Activated CD8-positive, alpha-beta memory T cell treated with anti-CD3 and anti-CD28 coated beads, Interleukin-2, amount 50 U/mL, for 4 hours (primary cell): ENCODE data around the gene GSE1.

ENCODE experiments used
- DNase-seq: peaks from one replicate; pipeline ENCODE4 v3.0.0-alpha.2; 2020

Gene GSE1

DNA sequence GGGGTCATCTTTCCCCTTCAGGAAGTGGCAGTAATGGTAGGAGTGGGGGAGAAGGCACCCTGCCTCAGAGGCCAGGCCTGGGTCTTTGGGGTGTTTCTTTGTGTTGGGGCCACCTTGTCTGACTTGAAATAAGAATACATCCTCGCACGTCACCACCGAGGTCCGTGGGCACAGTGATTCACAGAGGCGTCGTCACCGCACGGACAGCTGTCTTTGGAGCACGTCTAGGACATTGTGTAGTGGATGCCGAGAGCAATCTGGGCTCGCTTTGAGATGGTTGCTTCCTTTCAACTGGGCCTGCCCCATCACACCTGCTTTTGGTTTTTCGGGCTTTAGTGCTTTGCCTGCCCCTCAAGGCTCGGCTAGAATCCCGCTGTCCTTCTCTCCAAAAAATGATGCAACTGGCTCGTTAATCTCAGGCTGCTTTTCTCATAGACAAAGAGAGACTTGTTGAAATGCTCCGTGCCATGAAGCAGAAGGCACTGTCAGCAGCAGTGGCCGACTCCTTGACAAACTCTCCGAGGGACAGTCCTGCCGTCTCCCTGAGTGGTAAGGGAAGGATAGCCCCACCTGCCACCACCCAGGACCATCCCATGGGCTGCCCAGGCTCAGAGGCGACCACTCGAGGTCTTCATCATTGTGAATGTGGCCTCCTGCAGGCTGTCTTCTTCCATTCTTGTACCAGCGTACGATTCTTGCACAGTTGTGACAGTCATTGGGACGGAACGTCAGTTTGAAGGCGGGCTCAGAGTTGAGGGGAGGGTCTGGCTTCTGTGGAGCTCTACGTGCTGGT, 51.7 kb downstream of the GSE1 start:
- DNase-seq: no peak

DNA sequence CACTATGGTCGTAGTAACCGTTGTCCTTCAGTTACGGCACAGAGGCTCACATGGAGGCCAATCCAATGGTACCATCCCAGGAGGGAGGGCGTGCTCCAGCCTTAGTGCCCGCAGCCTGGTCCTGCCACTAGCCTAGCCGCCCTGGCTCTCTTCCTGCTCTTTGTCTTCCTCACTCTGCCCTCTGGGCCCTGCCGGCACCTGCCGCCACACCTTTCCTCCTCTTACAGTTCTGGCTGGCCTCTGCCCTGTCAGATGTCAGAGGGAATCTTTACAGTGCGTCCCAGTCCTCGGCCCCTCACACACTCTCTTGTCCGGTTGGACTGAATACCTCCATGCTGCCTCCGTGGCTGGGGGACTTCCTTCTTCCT, 52.2 kb downstream of the GSE1 start:
- DNase-seq: no peak

DNA sequence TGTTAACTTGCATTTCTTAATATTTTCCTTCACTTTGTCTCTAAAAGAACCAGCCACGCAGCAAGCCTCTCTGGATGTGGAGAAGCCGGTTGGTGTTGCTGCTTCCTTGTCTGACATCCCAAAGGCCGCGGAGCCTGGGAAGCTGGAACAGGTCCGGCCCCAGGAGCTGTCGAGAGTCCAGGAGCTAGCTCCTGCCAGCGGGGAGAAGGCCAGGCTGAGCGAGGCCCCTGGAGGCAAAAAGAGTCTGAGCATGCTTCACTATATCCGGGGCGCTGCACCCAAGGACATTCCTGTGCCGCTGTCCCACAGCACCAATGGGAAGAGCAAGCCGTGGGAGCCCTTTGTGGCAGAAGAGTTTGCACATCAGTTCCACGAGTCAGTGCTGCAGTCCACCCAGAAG, 52.8 kb downstream of the GSE1 start:
- no peak for DNase-seq

DNA sequence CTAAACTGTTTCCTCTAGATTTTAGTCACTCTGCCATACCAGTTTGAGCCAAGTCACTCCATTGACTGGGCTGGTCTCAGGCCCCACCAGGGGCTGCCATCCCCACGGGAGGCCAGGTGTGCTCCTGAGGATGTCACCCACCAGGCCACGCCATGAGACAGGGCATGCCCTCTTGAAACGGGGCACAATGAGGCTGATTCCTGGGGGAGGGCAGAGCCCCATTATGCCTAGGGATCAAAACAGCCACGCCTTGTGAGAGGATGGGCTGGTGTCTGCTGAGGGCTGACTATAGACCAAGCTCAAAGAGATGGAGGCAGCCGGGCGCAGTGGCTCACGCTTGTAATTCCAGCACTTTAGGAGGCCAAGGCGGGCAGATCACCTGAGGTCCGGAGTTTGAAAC, 54.1 kb downstream of the GSE1 start:
- no peak for DNase-seq

DNA sequence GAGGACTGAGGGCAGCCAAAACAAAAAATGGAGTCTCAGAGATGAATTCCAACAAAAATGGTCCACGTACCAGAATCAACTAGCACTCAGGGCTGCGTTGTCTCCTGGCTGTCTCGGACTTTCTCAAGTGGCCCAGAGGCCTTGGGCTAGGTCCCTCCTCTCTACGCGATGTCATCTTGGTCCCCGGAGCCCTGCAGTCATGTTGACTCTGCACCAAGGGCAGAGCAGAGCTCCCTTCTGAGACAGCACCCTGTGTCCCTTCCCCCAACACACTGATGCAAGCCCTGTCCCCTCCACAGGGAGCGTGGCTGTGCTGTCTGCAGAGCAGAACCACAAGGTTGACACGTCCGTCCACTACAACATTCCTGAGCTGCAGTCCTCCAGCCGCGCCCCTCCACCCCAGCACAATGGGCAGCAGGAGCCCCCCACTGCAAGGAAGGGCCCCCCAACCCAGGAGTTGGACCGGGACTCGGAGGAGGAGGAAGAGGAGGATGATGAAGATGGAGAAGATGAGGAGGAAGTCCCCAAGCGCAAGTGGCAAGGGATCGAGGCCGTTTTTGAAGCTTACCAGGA, 54.8 kb downstream of the GSE1 start:
- no peak for DNase-seq

DNA sequence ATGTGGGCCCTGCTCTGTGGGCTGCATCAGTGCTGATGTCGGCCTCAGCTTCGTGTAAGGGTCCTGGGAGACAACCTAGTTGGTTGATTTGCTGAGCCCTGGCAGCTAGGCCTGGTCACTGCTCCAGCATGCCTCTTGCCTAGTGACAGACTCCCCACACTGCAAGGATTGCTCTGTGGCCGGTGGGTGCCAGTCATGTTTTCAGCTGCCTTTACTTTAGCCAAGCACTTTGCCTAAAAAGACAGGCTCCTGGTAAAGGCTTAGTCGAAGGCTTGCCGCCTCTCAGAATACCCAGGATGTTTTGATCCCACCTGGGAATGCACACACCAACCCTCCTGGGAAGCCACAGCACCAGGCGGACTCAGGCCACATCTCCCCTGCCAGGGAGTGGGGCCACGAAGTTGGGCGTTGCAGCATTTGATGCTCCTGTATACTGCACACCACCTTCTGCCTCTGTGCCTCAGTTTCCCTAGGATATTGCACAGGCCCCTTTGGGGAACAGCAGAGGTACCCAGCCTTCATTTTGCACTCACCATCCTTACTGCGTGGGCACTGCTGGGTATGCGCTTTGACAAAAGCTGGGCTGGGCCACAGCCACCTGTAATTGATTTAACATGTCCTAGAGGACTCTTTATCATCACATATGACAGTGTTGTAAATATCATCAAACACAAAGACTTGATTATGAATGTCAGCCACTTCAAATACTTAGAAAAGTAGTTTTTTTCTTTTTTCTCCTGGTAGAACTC, 55.7 kb downstream of the GSE1 start:
- DNase-seq: no peak

DNA sequence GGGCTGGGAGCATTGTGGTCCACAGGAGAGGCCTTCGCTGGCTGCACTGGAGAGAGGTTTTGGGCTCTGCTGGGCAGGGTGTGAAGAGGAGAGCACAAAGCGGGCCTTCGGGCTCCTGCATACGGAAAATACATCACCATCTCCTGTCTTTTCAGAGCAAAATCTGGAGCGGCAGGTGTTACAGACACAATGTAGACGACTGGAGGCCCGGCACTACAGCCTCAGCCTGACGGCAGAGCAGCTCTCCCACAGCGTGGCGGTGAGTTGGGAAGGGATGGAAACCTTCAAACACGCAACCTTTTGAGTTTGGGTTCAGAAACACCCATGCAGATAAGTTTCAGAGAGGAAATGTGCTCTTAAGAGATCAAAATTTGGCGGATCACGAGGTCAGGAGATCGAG, 57.7 kb downstream of the GSE1 start:
- no peak for DNase-seq

DNA sequence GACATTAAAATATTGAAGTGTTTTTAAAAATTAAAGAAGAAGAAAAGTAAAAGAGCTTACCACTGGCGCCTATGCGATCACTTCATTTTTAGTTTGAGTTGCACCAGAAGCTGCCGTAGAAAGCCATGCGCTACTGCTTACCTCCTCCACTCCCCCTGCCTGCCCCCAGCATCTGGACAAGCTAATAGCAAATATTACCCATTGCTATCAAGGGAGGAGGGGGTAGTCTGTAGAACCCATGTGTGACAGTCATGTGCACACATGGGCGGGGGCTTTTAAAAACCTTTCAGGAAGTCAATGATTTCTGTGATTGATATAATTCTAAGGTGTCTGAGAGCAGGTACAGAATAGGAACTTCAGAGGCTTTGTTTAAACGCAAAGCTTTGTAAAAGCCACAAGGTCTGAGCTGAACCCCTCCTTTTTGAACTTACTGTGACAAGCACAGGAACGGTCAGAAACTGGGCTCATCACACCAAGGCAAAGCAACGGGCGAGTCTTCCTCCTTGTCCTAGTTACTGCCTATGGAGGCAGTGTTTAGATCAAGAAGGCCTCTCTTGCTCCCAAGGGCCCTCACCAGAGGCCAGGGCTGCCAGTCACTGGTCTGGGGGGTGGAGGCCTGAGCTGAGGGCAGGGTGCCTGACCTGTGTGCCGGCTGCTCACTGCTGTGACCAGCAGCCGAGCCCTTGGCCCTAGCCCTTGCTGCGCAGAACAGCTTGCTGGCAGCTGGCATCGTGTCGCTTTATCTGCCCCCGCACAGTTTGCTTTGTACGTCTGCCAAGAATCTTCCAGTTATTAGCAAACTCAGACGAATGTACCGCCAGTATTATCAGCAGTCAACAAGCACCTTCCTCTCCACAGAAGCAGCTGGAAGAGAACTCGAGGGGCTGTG, 60.7 kb downstream of the GSE1 start:
- no peak for DNase-seq

DNA sequence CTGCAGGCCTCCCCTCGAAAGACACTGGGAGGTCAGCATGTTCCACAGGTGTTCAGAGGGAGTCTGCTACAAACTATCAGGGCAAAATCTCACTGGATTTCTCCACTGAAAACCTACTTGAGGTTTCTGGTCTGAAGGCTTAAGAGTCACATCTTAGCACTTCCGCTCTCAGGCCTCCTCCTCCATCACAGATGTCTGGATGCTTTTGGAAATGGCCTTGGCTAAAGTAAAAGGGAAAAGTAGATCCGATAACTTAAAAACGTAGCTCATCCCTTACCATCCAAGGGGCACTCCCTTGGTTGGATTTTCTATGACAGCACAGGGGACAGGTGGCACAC, 61.3 kb downstream of the GSE1 start:
- DNase-seq: no peak

DNA sequence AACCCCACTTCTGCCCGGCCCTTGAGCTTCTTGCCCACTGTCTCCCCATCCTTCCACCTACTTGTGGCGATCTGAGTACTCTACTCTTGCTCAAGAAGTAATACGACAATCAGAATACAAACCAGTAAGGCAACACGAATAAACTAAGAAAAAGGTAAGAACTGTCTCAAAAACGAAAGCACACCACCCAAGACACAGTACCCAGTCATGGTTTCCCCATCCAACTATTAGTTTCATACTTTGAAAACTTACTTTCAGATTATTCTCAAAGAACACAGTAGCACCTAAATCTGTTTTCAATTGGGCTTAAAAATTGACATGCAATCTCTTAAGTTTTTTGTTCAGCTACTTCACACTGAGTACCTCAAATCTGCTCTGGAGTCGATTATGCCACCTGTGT, 61.7 kb downstream of the GSE1 start:
- DNase-seq: no peak

DNA sequence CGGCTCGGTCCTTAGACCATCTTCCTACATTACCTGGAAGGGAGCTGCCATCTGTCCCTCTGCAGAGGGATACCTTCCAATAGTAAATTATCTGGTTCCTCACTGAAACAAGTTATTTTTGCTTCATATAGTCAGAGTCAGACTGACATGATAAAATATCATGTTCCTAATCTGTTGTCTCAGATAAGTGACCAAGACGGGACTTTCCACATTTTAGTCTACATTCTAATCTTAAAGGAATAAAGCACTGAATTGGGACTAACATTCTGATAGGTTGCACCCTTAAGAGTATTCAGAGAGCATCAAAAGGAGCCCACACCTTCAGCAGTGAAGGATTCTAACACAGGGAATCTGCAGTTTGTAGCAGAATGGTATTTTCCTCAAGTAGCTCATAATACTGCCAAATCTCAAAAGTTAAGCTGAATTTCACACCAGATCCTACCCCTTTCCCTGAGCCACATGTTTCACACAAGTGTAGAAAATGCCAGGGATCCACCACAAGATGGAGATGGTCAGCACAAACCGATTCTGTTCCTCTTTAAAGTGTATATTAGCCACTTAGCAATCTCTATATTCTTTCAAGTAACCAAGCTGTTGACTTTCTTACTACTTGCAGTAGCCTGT, 62.2 kb downstream of the GSE1 start:
- DNase-seq: no peak

DNA sequence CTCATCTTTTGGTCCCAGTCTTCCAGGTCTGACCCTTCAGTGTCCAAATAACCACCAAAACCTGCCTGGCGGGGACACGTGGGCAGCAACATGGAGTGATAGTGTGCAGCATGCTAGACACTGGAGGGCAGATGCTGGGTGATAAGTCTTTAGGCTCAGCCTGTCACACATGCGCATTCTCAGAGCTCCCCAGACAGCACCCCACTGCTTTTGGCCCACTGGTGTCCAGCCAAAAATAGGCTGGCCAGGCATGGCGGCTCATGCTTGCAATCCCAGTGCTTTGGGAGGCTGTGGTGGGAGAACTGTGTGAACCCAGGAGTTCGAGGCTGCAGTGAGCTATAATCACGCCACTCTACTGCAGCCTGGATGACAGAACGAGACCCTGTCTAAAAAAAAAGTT, 63.3 kb downstream of the GSE1 start:
- DNase-seq: no peak

DNA sequence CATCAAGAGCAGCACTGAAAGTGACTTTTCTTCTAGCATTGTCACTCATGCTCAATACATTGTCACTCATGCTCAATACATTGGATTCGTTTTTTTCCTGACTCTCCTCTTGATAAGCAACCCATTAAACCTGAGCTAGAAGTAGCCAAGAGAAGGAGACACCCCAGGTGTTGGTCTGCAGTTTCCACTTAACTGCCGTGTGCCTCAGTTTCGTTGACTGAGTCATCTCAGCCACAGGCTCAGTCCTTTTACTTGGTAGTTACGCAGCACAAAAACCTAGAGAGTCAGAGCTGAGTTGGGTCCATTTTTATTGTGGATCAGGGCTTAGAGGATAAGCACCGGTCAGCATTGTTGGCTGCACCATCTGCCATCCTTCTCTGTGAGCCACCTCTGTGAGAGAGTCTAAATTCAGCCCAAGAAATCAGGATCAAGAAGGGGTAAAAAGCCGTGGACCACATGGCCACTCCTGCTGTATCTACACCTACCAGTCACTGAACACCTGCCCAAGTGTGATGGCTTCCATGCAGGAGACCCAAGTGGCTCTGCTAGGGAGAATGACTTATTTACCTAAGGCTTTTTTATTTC, 64.4 kb downstream of the GSE1 start:
- no peak for DNase-seq

DNA sequence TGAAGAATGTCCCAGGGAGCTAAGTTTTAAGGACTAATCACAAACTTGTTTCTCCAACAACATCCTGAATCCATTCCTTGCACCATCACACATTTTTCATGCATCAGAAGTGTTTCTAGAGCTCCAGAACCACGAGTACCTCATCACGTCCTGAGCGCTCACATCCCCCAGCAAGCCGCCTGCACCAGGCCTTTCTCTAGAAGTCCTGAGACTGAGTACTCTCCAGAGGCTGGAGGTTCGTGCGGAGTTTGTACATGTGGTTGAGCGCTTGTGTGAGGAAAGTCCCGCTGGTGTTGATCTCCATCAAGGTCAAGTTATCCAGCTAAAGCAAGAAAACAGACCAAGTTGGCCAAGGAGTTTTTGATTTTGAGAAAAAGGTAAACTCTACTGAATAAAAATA, 64.9 kb downstream of the GSE1 start:
- DNase-seq: no peak

DNA sequence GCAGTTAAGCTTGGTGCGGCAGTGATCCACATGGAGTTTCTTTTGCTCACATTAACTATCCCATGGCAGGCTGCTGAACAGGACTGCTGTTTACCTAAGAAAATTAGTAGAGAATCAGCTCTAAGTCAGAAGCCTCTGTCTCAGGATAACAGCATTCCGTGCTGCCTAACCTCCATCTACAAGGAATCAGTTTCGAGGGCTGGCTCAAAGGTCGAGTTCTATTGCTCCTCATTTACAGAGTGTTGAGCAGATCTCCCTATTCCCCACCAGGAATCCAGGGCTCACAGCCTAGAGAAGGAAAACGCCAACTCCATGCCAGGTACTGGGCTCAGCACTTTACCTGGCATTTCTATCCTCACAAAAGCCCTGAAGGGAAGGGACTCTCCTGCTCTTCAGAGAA, 65.7 kb downstream of the GSE1 start:
- DNase-seq: no peak

DNA sequence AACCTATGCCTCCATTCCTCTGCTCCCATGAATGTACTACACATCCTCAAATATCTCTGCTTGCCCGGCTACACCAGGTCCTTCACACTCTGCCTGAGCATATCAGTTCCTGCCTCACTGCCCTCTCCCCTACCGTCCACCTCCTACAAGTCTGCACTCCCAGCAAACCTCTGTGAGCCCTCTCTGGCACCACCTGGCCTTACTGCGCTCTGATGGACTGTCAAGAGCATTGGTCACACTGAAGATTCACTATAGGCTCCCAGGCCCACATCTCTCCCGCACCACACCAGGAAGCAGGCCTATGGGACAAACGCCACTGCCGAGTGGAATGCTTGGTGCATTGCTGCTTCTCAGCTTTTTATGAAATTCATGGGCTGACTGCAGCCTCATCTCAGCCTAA, 66.7 kb downstream of the GSE1 start:
- DNase-seq: no peak

DNA sequence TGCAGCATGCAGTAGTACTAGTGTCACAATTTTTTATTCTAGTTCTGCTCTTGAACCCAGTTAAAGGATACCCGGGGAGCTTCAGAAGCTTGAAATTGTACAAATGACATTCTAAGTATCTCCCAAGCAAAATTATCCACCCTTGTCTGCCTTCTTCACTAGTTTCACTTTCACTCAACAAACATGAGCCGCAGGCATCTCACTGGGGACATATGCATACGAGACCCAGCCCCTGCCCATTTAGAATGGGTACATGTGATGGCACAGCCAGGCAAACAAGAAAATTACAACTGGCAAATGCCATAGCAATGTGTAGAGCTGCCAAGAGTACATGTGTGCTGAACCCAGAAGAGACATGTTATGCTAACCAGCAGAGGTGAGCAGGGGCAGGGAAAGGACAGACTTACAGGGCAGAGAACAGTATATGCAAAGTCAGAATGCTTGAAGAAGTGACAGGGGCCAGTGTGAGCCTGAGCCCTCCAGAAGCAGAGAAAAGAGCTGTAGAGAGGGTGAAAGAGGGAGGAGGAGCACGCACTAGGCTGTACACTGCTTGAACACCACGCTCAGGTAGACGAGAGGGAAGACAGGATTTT, 67.3 kb downstream of the GSE1 start:
- no peak for DNase-seq

DNA sequence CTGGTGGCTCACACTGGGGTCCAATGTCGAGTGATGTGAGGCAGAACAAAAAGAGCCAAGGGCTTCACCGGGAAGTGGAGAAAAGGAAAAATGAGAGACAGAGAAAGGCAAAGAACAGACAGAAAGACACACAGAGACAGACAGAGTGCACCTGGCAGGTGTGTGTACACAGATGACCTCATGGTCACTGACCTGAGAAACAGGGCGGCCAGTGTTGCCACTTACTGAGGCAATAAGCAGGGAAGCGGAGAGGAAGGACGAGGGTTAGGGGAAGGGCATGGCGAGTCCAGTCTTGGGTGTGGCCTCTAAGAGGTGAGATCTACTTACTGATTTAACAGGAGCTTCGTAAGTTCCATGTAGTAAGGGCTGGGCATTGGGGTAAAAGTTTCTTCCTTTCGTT, 68.1 kb downstream of the GSE1 start:
- DNase-seq: no peak

DNA sequence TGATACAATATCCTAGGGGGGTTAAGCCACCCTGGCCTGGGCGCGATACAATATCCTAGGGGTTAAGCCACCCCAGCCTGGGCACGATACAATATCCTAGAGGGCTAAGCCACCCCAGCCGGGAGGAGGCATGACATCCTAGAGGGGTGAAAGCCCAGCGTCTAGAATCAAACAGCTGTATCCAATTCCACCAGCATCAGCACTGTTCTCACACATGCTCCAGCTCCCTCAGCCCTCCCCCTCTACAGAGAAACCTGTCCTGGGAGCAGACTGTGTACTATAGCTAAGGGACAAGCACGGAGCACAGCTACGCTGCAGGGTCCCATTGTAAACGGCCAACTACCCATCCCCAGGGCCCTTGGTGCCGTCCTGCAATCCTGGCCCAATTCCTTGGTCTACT, 69.4 kb downstream of the GSE1 start:
- DNase-seq: no peak

DNA sequence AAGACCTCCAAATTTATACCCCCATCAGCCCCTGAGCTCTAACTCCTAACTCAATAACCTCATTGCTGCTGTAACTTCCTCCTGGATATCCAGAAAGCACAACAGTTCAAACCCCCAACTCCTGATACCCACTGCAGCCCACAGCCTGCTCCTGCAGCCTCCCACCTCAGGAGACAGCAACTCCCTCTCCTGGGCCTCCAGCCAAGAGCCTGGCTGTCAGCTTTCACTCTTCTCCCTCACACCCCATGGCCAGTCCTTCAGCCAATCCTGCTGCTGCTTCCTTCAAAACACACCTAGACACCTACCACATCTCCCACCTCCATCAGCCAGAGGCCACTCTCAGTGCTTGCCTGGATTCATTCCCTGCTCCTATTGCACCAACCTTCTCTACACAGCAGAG, 70.2 kb downstream of the GSE1 start:
- no peak for DNase-seq

DNA sequence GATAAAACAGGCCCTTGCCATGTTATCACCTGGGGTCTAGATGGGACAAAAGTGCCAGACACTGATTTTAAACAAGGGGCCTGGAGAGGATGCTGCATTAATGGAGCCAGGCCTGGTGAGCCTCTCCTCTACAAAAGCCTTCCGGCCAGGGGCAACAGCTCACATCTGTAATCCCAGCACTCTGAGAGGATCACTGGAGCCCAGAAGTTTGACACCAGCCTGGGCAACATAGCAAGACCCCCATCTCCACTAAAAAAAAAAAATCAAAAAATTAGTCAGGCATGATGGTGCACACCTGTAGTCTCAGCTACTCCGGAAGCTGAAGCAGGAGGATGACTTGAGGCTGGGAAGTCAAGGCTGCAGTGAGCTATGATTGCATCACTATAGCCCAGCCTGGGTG, 72.1 kb downstream of the GSE1 start:
- DNase-seq: no peak

DNA sequence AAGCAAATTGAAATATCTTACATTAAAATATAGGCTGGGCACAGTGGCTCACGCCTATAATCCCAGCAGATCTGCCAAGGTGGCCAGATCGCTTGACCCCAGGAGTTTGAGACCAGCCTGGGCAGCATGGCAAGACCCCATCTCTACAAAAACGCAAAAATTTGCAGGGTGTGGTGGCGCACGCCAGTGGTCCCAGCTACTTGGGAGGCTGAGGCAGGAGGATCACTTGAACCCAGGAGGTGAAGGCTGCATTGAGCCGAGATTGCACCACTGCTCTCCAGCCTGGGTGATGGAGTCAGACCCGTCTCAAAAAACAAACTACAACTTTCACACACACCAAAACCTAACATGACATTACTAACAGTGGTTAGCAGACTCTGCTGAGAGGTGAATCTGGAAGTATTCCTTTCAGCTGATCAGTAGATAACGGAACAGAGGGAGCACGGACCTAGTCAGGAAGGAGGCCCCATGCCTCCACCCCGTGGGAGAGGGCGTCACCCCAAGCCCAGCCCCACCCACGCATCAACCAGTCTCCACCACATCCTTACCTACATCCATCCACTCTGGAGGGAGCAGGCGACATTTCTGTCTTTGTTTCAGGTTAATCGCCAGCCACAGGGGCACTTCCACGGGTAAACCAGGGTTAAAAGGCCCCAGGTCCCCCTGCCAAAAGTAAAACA, 73.9 kb downstream of the GSE1 start:
- no peak for DNase-seq
